H1 (cell line): ENCODE measurements around the gene OR10AD1. TPM values are rescaled to one million over a fixed set of nuclear protein-coding genes. Genes with fewer than 3 reads are reported as not detected.
A peak's percentile ranks its signal among the peaks of the same experiment; 100 is the strongest.

Experiments
- CTCF ChIA-PET: fragments of 300-600 bp; sonication (Branson Sonifier 250); formaldehyde crosslinking; loops from one replicate; lab custom pipeline; 2021; ENCODE audit not compliant: partially characterized antibody; lab: Charles Lee
- POLR2A ChIA-PET: fragments of 300-600 bp; sonication (Branson Sonifier 250); formaldehyde crosslinking; loops from one replicate; lab custom pipeline; 2021; ENCODE audit warnings: inconsistent platforms; ENCODE audit not compliant: partially characterized antibody; lab: Charles Lee
- DNase-seq, 2 experiments: peaks; one replicate each; pipeline versions ENCODE4 v3.0.0 to v3.0.0-alpha.2; 2010 to 2022; ENCODE audit warnings: low spot score in 2 of 2, low read depth in 1 of 2, mixed read lengths in 1 of 2
- FAIRE-seq: peaks from 2 replicates; lab custom pipeline; 2011; peaks lifted over from hg19 to GRCh38; lab: Jason Lieb, UNC
- H2AFZ ChIP-seq: 2 replicates; pipeline ENCODE4 v1.8.1; 2012; ENCODE audit warnings: low read length, inconsistent platforms
- H2AK5ac ChIP-seq: 2 replicates; pipeline ENCODE4 v1.6.1; 2013; ENCODE audit warnings: low read depth, low read length
- H2BK120ac ChIP-seq: replicated peaks from 2 replicates; pipeline ENCODE3; 2013; ENCODE audit warnings: low read depth, low read length, inconsistent platforms
- H2BK12ac ChIP-seq: 2 replicates; pipeline ENCODE4 v1.6.1; 2013; ENCODE audit warnings: low read depth, low read length
- H2BK15ac ChIP-seq: 2 replicates; pipeline ENCODE4 v1.6.1; 2013; ENCODE audit warnings: low read length
- H2BK20ac ChIP-seq: 2 replicates; pipeline ENCODE4 v1.6.1; 2013; ENCODE audit warnings: low read length
- H2BK5ac ChIP-seq: 2 replicates; pipeline ENCODE4 v1.6.1; 2013; ENCODE audit warnings: low read depth, low read length
- H3K14ac ChIP-seq: 2 replicates; pipeline ENCODE4 v1.6.1; 2013; ENCODE audit warnings: inconsistent platforms; ENCODE audit not compliant: insufficient read length
- H3K18ac ChIP-seq: 2 replicates; pipeline ENCODE4 v1.6.1; 2013; ENCODE audit warnings: low read length; ENCODE audit errors: extremely low read depth
- H3K23ac ChIP-seq: 2 replicates; pipeline ENCODE4 v1.6.1; 2013; ENCODE audit warnings: inconsistent platforms; ENCODE audit not compliant: insufficient read length
- H3K23me2 ChIP-seq: 2 replicates; pipeline ENCODE4 v1.6.1; 2013; ENCODE audit warnings: low read depth, low read length
- H3K27ac ChIP-seq: 2 replicates; pipeline ENCODE4 v1.6.1; 2011; ENCODE audit warnings: low read depth, low read length, inconsistent platforms
- H3K27me3 ChIP-seq, 4 experiments: replicated peaks in 1 of 4; 1 replicate in 1 of 4; 2 replicates in 3 of 4; pipeline versions ENCODE4 v1.6.1 to v1.8.1; 2011 to 2013; ENCODE audit warnings: low read length in 3 of 4, mild to moderate bottlenecking in 3 of 4, inconsistent platforms in 2 of 4, mixed read lengths in 2 of 4, moderate library complexity in 1 of 4; ENCODE audit not compliant: control insufficient read depth in 3 of 4, insufficient read depth in 3 of 4; ENCODE audit errors: extremely low read depth in 1 of 4
- H3K36me3 ChIP-seq, 4 experiments: 2 replicates each; pipeline versions ENCODE4 v1.6.1 to v1.8.1; 2011 to 2013; ENCODE audit warnings: mild to moderate bottlenecking in 4 of 4, low read length in 3 of 4, moderate library complexity in 2 of 4, control low read depth in 1 of 4, inconsistent platforms in 1 of 4; ENCODE audit not compliant: insufficient read depth in 4 of 4, control insufficient read depth in 2 of 4
- H3K4ac ChIP-seq: replicated peaks from 2 replicates; pipeline ENCODE3; 2013; ENCODE audit warnings: low read length, low read depth, mixed read lengths, inconsistent platforms; ENCODE audit not compliant: insufficient read length
- H3K4me1 ChIP-seq, 4 experiments: replicated peaks in 1 of 4; 1 replicate in 1 of 4; 2 replicates in 3 of 4; pipeline versions ENCODE4 v1.6.1 to v1.8.1; 2011 to 2013; ENCODE audit warnings: low read length in 3 of 4, inconsistent platforms in 2 of 4, mixed read lengths in 1 of 4; ENCODE audit not compliant: insufficient read depth in 4 of 4, control insufficient read depth in 3 of 4
- H3K4me2 ChIP-seq, 2 experiments: 2 replicates each; pipeline versions ENCODE4 v1.6.1 to v1.8.1; 2011 to 2013; ENCODE audit warnings: low read depth in 2 of 2, low read length in 2 of 2, control low read depth in 1 of 2, inconsistent platforms in 1 of 2, mild to moderate bottlenecking in 1 of 2; ENCODE audit not compliant: insufficient read depth in 1 of 2
- H3K4me3 ChIP-seq, 4 experiments: fragments of 200-600, 300-600 bp in 1 of 4; sonication (generic), shearing (Covaris generic), sonication (Bioruptor Twin) in 1 of 4; 2 replicates each; pipeline versions ENCODE4 v1.5.1 to v1.8.1; 2011 to 2016; ENCODE audit warnings: low read length in 4 of 4, low read depth in 3 of 4, control low read depth in 2 of 4, inconsistent platforms in 2 of 4, mild to moderate bottlenecking in 2 of 4, mixed read lengths in 1 of 4, moderate library complexity in 1 of 4; ENCODE audit not compliant: insufficient read depth in 2 of 4; ENCODE audit errors: extremely low read depth in 1 of 4
- H3K56ac ChIP-seq: replicated peaks from 2 replicates; pipeline ENCODE3; 2013; ENCODE audit warnings: low read depth, mild to moderate bottlenecking, mixed read lengths, low read length, inconsistent platforms; ENCODE audit not compliant: insufficient read length
- H3K79me1 ChIP-seq: 2 replicates; pipeline ENCODE4 v1.6.1; 2013; ENCODE audit warnings: low read depth, low read length, control low read depth
- H3K79me2 ChIP-seq, 2 experiments: 2 replicates each; pipeline versions ENCODE4 v1.6.1 to v1.8.1; 2012 to 2013; ENCODE audit warnings: low read length in 2 of 2, mild to moderate bottlenecking in 2 of 2, inconsistent platforms in 1 of 2; ENCODE audit not compliant: insufficient read depth in 2 of 2, control insufficient read depth in 1 of 2
- H3K9ac ChIP-seq, 4 experiments: replicated peaks in 1 of 4; 1 replicate in 1 of 4; 2 replicates in 3 of 4; pipeline versions ENCODE4 v1.6.1 to v1.8.1; 2011 to 2013; ENCODE audit warnings: low read depth in 3 of 4, low read length in 3 of 4, control low read depth in 2 of 4, mild to moderate bottlenecking in 2 of 4, moderate library complexity in 2 of 4, inconsistent platforms in 1 of 4; ENCODE audit errors: extremely low read depth in 1 of 4
- H3K9me3 ChIP-seq, 2 experiments: 2 replicates each; pipeline versions ENCODE4 v1.6.1 to v1.8.1; 2012 to 2013; ENCODE audit warnings: mild to moderate bottlenecking in 2 of 2, moderate library complexity in 2 of 2, control low read depth in 1 of 2, inconsistent platforms in 1 of 2, low read depth in 1 of 2, low read length in 1 of 2, mixed read lengths in 1 of 2; ENCODE audit not compliant: insufficient read depth in 2 of 2
- H4K20me1 ChIP-seq, 2 experiments: replicated peaks in 1 of 2; 2 replicates each; pipeline versions ENCODE3 to v1.8.1; 2011 to 2013; ENCODE audit warnings: inconsistent platforms in 2 of 2, low read length in 2 of 2, mild to moderate bottlenecking in 1 of 2; ENCODE audit not compliant: insufficient read depth in 2 of 2, control insufficient read depth in 1 of 2
- H4K5ac ChIP-seq: 2 replicates; pipeline ENCODE4 v1.6.1; 2013; ENCODE audit warnings: low read length, low read depth, mixed read lengths, inconsistent platforms; ENCODE audit not compliant: insufficient read length
- H4K8ac ChIP-seq: 2 replicates; pipeline ENCODE4 v1.8.0; 2013; ENCODE audit warnings: mild to moderate bottlenecking, moderate library complexity, low read length, inconsistent platforms; ENCODE audit not compliant: insufficient read depth; ENCODE audit errors: extremely low read depth
- H4K91ac ChIP-seq: replicated peaks from 2 replicates; pipeline ENCODE3; 2013; ENCODE audit warnings: low read length, mixed read lengths, inconsistent platforms; ENCODE audit not compliant: insufficient read length
- ASH2L ChIP-seq: fragments of 200-600, 300-600 bp; sonication (generic); IDR thresholded peaks from one replicate; pipeline ENCODE4 v1.7.1; 2017; ENCODE audit warnings: low read length
- E2F6 ChIP-seq: IDR thresholded peaks from 2 replicates; pipeline ENCODE4 v1.6.1; 2012; ENCODE audit warnings: inconsistent platforms
- POLR2A ChIP-seq, 2 experiments: IDR thresholded peaks; 1 replicate in 1 of 2; 2 replicates in 1 of 2; pipeline ENCODE4 v1.6.1; 2011; ENCODE audit warnings: low read depth in 2 of 2, low read length in 2 of 2, mild to moderate bottlenecking in 2 of 2; ENCODE audit errors: control extremely low read depth in 1 of 2
- SAP30 ChIP-seq: fragments of 300-600 bp; sonication (generic); IDR thresholded peaks from 2 replicates; pipeline ENCODE4 v1.7.1; 2012; ENCODE audit warnings: low read length, moderate library complexity, mild to moderate bottlenecking, inconsistent platforms; ENCODE audit not compliant: insufficient read depth, insufficient replicate concordance
- SIX5 ChIP-seq: IDR thresholded peaks from 2 replicates; pipeline ENCODE4 v1.6.1; 2011; ENCODE audit warnings: mild to moderate bottlenecking, low read depth, low read length
- SP1 ChIP-seq: IDR thresholded peaks from 2 replicates; pipeline ENCODE4 v1.6.1; 2011; ENCODE audit warnings: low read depth, low read length
- WGBS, 2 experiments: shearing (Covaris generic) in 1 of 2; methylation state at CpG; one replicate each; pipeline versions ENCODE4 v1.1.6 to v1.1.7; 2013 to 2015; ENCODE audit warnings: low lambda C conversion rate in 2 of 2, mixed read lengths in 2 of 2, inconsistent platforms in 1 of 2, low coverage in 1 of 2, missing lambda C conversion rate in 1 of 2; ENCODE audit not compliant: insufficient replicate concordance in 2 of 2, insufficient coverage in 1 of 2, insufficient read length in 1 of 2; ENCODE audit errors: extremely low coverage in 1 of 2, missing lambda C conversion rate in 1 of 2; 5-methylcytosine and 5-hydroxymethylcytosine counted together
- polyA plus RNA-seq, 7 experiments: library from polyadenylated mRNA; depleted of rRNA in 3 of 7; stranded (reverse) in 5 of 7; unstranded in 2 of 7; fragments of >200 nt in 5 of 7; fragments of 200-250 nt in 2 of 7; gene quantifications; 1 replicate in 5 of 7; 2 replicates in 1 of 7; 4 replicates in 1 of 7; pipeline versions ENCODE4 v1.2.1 to v1.2.3, GENCODE V29; 2011 to 2013; ENCODE audit warnings: missing spikeins in 2 of 7, mixed read lengths in 2 of 7
- total RNA-seq: library from RNA; stranded (reverse); fragmentation: NEBNext Ultra II Directional; extraction: Animal tissue kit (Norgen Biotek cat#: 25700); gene quantifications from 2 replicates; pipeline ENCODE4 v1.2.1, GENCODE V29; 2021

The OR10AD1 gene
- total and polyA plus RNA-seq, 2 of the 8 experiments (the other 6 are each of a cell fraction or from before 2014, with no cell fraction given), result not detected

GRCh38 chr12:48185181-48185919, 17.7 kb downstream of the OR10AD1 start:
- peak overlapping the region; percentile 35 to 80 (median 72); a peak in 7 of 8 replicates for H3K4me3 ChIP-seq
- FAIRE-seq, result no peak
- POLR2A ChIA-PET, result interaction anchor here (0.7 to 2.5 kb wide), 7 partner anchors 9 to 80 kb away, joined by 3 to 8 read pairs (median 5); partner anchors contain the start of genes ASB8 and SENP1

More at GRCh38 chr12:48185181-48185919, 17.7 kb downstream of the OR10AD1 start:
- Histone ChIP-seq H4K20me1 (no peaks in the 10 kb centered on the region), H3K14ac (no peak overlapping the region), H4K8ac (no peak overlapping the region), H2BK120ac (no peak overlapping the region), H3K9me3 (no peaks in the 10 kb centered on the region; a peak in 1 of 4 replicates), H3K27ac (no peak overlapping the region), H4K91ac (no peak overlapping the region), H3K4ac (no peak overlapping the region), H3K4me1 (peaks cover 6 to 20% (median 11%) of the 10 kb centered on the region in 4 experiments; a peak in 6 of 7 replicates), H3K18ac (no peak overlapping the region), H3K36me3 (no peaks in the 10 kb centered on the region), H4K5ac (no peak overlapping the region), H3K23ac (no peak overlapping the region), H2AK5ac (0 out of 2 replicates have a peak overlapping the region, but pooled peaks have one; percentile 10), H3K27me3 (peaks cover 8 to 39% (median 25%) of the 10 kb centered on the region in 4 experiments), H3K56ac (no peak overlapping the region), H2BK12ac (peak overlapping the region; percentile 21; the same call in 1 of the 2 replicates), H2AFZ (no peak overlapping the region), H2BK5ac (no peak overlapping the region; the same call in 1 of the 2 replicates), H3K79me2 (no peaks in the 10 kb centered on the region), H2BK20ac (no peak overlapping the region), H2BK15ac (peak overlapping the region; percentile 93; the same call in 1 of the 2 replicates), H3K4me2 (peak overlapping the region; percentile 94 to 97), H3K9ac (no peak overlapping the region), H3K23me2 (peaks cover 14% of the 10 kb centered on the region; the same call in 1 of the 2 replicates), H3K79me1 (no peaks in the 10 kb centered on the region)
- DNase-seq, result peak in 1 of 2 experiments; percentile 63
- WGBS, 2 experiments, result 59% methylated on average over 10 of the region's 10 CpGs; no CpG with 5 or more reads in 1 of the 2 experiments
- CTCF ChIA-PET, result interaction anchor here (0.6 to 6.5 kb wide), 10 partner anchors 13 to 433 kb away, joined by 3 to 63 read pairs (median 4); partner anchors contain the start of gene VDR
- TF ChIP-seq SAP30 (no peak), SP1 (peak; percentile 16; the same call in 1 of the 2 replicates), ASH2L (no peak), POLR2A (IDR thresholded peaks at IDR 0.05; ENCODE audit: control extremely low read depth in 1 of 2, low read depth in 2 of 2, low read length in 2 of 2) (0 out of 3 replicates have a peak, but pooled peaks of 1 of the 2 experiments have one; percentile 30), E2F6 (peak; percentile 28), SIX5 (no peak)
